ENCODE data around the gene EIF2S1.

DNA sequence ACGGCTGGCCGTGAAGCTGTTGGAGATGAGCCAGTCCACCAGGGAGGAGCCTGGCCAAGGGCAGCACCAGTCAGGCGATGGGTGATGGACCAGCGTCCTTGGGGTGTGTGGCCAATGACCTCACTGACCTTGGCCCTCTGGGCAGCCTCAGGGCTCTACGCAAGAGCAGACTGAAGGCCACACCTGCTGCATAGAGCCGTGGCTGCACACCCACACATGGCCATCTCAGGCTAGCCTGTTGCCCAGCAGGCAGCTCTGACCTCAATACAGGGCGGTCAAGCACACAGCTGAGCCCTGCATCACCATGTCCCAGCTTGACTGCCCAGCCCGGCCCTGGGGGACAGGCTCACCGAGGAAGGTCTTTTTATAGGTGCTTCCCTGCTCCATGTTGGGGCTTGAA is 32.7 kb downstream of the EIF2S1 start:
- TF ChIP-seq POLR2A (IDR thresholded peaks at IDR 0.05; ENCODE audit: low read depth, low read length) (no peak), POLR2AphosphoS5 (IDR thresholded peaks at IDR 0.05; ENCODE audit: low read depth, low read length) (no peak), POU2F2 (IDR thresholded peaks at IDR 0.05; ENCODE audit: low read depth, low read length) (no peak), SPI1 (IDR thresholded peaks at IDR 0.05; ENCODE audit: low read depth, low read length) (no peak), TAF1 (IDR thresholded peaks at IDR 0.05; ENCODE audit: low read depth, low read length) (no peak), PAX5 (IDR thresholded peaks at IDR 0.05; ENCODE audit: insufficient read depth, low read length, severe bottlenecking) (no peak)
